PFSK-1 (cell line): ENCODE results near the gene SLIT3.

ENCODE experiments used
- POLR2AphosphoS5 ChIP-seq: IDR thresholded peaks from 2 replicates; pipeline ENCODE4 v1.6.1; 2012; ENCODE audit warnings: low read depth, mild to moderate bottlenecking, control low read depth, low read length, moderate library complexity
- REST ChIP-seq, 2 experiments: IDR thresholded peaks; 2 replicates each; pipeline versions ENCODE4 v1.6.1 to v1.8.0; 2011 to 2012; ENCODE audit warnings: low read depth in 2 of 2, low read length in 2 of 2, control low read depth in 1 of 2, inconsistent platforms in 1 of 2, mild to moderate bottlenecking in 1 of 2, moderate library complexity in 1 of 2; ENCODE audit not compliant: insufficient read depth in 1 of 2
- SIN3A ChIP-seq: IDR thresholded peaks from 2 replicates; pipeline ENCODE4 v1.6.1; 2012; ENCODE audit warnings: mild to moderate bottlenecking, low read length, moderate library complexity, borderline replicate concordance; ENCODE audit not compliant: insufficient read depth
- TAF1 ChIP-seq: IDR thresholded peaks from 2 replicates; pipeline ENCODE4 v1.6.1; 2012; ENCODE audit warnings: low read length, control low read depth, borderline replicate concordance; ENCODE audit not compliant: insufficient read depth

- TF ChIP-seq REST (IDR thresholded peaks at IDR 0.05; ENCODE audit: insufficient read depth in 1 of 2, low read depth in 2 of 2, low read length in 2 of 2) (no peak), POLR2AphosphoS5 (no peak), TAF1 (no peak), SIN3A (no peak)
Measured at GRCh38 chr5:168620807-168621206, 680.1 kb downstream of the SLIT3 start.
